Measurements from ENCODE around the gene SPG11.
"Not testable (repeated sequence)": the region's sequence is repeated elsewhere in the genome, so short reads cannot be mapped to it uniquely, and the experiment has no call there.

SPG11 gene

GRCh38 chr15:44536302-44536961, 127.0 kb downstream of the SPG11 start:
- Histone ChIP-seq H3K27ac (ENCODE audit: low read depth, low read length) (peak overlapping the region; percentile 99), H3K9ac (ENCODE audit: low read depth, low read length) (peak overlapping the region; percentile 88), H3K36me3 (ENCODE audit: control insufficient read depth, insufficient read depth, low read length) (peaks cover 25% of the 10 kb centered on the region), H3K27me3 (ENCODE audit: control insufficient read depth, insufficient read depth, low read length) (no peaks in the 10 kb centered on the region), H3K4me3 (ENCODE audit: low read depth, low read length) (peak overlapping the region; percentile 89), H3K4me1 (ENCODE audit: control insufficient read depth, insufficient read depth, low read length) (peaks cover 8% of the 10 kb centered on the region), H3K9me3 (ENCODE audit: control insufficient read depth, insufficient read depth, low read length) (no peaks in the 10 kb centered on the region)

- peaks cover 8% of the 10 kb centered on the region for H3K4me1 ChIP-seq (ENCODE audit: control insufficient read depth, insufficient read depth, low read length)
- H3K9me3 ChIP-seq (ENCODE audit: control insufficient read depth, insufficient read depth, low read length): no peaks in the 10 kb centered on the region
- H3K4me3 ChIP-seq (ENCODE audit: low read depth, low read length): peak overlapping the region; percentile 89
- peak overlapping the region; percentile 99 for H3K27ac ChIP-seq (ENCODE audit: low read depth, low read length)
- H3K27me3 ChIP-seq (ENCODE audit: control insufficient read depth, insufficient read depth, low read length): no peaks in the 10 kb centered on the region
- peak overlapping the region; percentile 88 for H3K9ac ChIP-seq (ENCODE audit: low read depth, low read length)
- H3K36me3 ChIP-seq (ENCODE audit: control insufficient read depth, insufficient read depth, low read length): peaks cover 17% of the 10 kb centered on the region
Measured at GRCh38 chr15:44535523-44536301, 127.8 kb downstream of the SPG11 start.

- H3K9me3 ChIP-seq (ENCODE audit: control insufficient read depth, insufficient read depth, low read length): no peaks in the 10 kb centered on the region
- no peak overlapping the region for H3K27ac ChIP-seq (ENCODE audit: low read depth, low read length)
- no peak overlapping the region for H3K4me3 ChIP-seq (ENCODE audit: low read depth, low read length)
Measured at GRCh38 chr15:44535092-44535491, 128.4 kb downstream of the SPG11 start.

GRCh38 chr15:44532689-44533088, 130.8 kb downstream of the SPG11 start:
- no peaks in the 10 kb centered on the region for H3K4me1 ChIP-seq (ENCODE audit: control insufficient read depth, insufficient read depth, low read length)
- no peak overlapping the region for H3K27ac ChIP-seq (ENCODE audit: low read depth, low read length)
- H3K9me3 ChIP-seq (ENCODE audit: control insufficient read depth, insufficient read depth, low read length): no peaks in the 10 kb centered on the region
- peaks cover 9% of the 10 kb centered on the region; the same call in 1 of the 2 replicates for H3K36me3 ChIP-seq (ENCODE audit: control insufficient read depth, insufficient read depth, low read length)
- no peaks in the 10 kb centered on the region for H3K27me3 ChIP-seq (ENCODE audit: control insufficient read depth, insufficient read depth, low read length)
- H3K9ac ChIP-seq (ENCODE audit: low read depth, low read length): no peak overlapping the region
- H3K4me3 ChIP-seq (ENCODE audit: low read depth, low read length): no peak overlapping the region

More at GRCh38 chr15:44535092-44535491, 128.4 kb downstream of the SPG11 start:
- Histone ChIP-seq H3K36me3 (ENCODE audit: control insufficient read depth, insufficient read depth, low read length) (peaks cover 11% of the 10 kb centered on the region), H3K4me1 (ENCODE audit: control insufficient read depth, insufficient read depth, low read length) (peaks cover 8% of the 10 kb centered on the region), H3K27me3 (ENCODE audit: control insufficient read depth, insufficient read depth, low read length) (no peaks in the 10 kb centered on the region), H3K9ac (ENCODE audit: low read depth, low read length) (no peak overlapping the region)

- H3K9ac ChIP-seq (ENCODE audit: low read depth, low read length); H3K4me3 ChIP-seq (ENCODE audit: low read depth, low read length); H3K4me1 ChIP-seq (ENCODE audit: control insufficient read depth, insufficient read depth, low read length); H3K27me3 ChIP-seq (ENCODE audit: control insufficient read depth, insufficient read depth, low read length); H3K9me3 ChIP-seq (ENCODE audit: control insufficient read depth, insufficient read depth, low read length); H3K27ac ChIP-seq (ENCODE audit: low read depth, low read length): not testable (repeated sequence)
- H3K36me3 ChIP-seq (ENCODE audit: control insufficient read depth, insufficient read depth, low read length): peaks cover 13% of the 10 kb centered on the region
Measured at GRCh38 chr15:44532275-44532674, 131.2 kb downstream of the SPG11 start.

- no peak overlapping the region for H3K9ac ChIP-seq (ENCODE audit: low read depth, low read length)
- no peaks in the 10 kb centered on the region for H3K4me1 ChIP-seq (ENCODE audit: control insufficient read depth, insufficient read depth, low read length)
- no peaks in the 10 kb centered on the region for H3K27me3 ChIP-seq (ENCODE audit: control insufficient read depth, insufficient read depth, low read length)
- H3K36me3 ChIP-seq (ENCODE audit: control insufficient read depth, insufficient read depth, low read length): peaks cover 28% of the 10 kb centered on the region
- H3K27ac ChIP-seq (ENCODE audit: low read depth, low read length): no peak overlapping the region
- H3K4me3 ChIP-seq (ENCODE audit: low read depth, low read length): no peak overlapping the region
- H3K9me3 ChIP-seq (ENCODE audit: control insufficient read depth, insufficient read depth, low read length): no peaks in the 10 kb centered on the region
Measured at GRCh38 chr15:44530653-44531052, 132.8 kb downstream of the SPG11 start.

GRCh38 chr15:44529864-44530604, 133.4 kb downstream of the SPG11 start:
- Histone ChIP-seq H3K9me3 (ENCODE audit: control insufficient read depth, insufficient read depth, low read length) (no peaks in the 10 kb centered on the region), H3K4me3 (ENCODE audit: low read depth, low read length) (no peak overlapping the region), H3K4me1 (ENCODE audit: control insufficient read depth, insufficient read depth, low read length) (no peaks in the 10 kb centered on the region), H3K27ac (ENCODE audit: low read depth, low read length) (peak overlapping the region; percentile 8), H3K27me3 (ENCODE audit: control insufficient read depth, insufficient read depth, low read length) (no peaks in the 10 kb centered on the region), H3K36me3 (ENCODE audit: control insufficient read depth, insufficient read depth, low read length) (peaks cover 31% of the 10 kb centered on the region), H3K9ac (ENCODE audit: low read depth, low read length) (no peak overlapping the region)

- Histone ChIP-seq H3K27ac (ENCODE audit: low read depth, low read length) (no peak overlapping the region), H3K4me1 (ENCODE audit: control insufficient read depth, insufficient read depth, low read length) (no peaks in the 10 kb centered on the region), H3K9me3 (ENCODE audit: control insufficient read depth, insufficient read depth, low read length) (no peaks in the 10 kb centered on the region), H3K4me3 (ENCODE audit: low read depth, low read length) (no peak overlapping the region), H3K9ac (ENCODE audit: low read depth, low read length) (no peak overlapping the region), H3K27me3 (ENCODE audit: control insufficient read depth, insufficient read depth, low read length) (no peaks in the 10 kb centered on the region), H3K36me3 (ENCODE audit: control insufficient read depth, insufficient read depth, low read length) (peaks cover 51% of the 10 kb centered on the region)
Measured at GRCh38 chr15:44527241-44527640, 136.2 kb downstream of the SPG11 start.

GRCh38 chr15:44525018-44525417, 138.4 kb downstream of the SPG11 start:
- no peak overlapping the region for H3K27ac ChIP-seq (ENCODE audit: low read depth, low read length)
- peaks cover 68% of the 10 kb centered on the region for H3K36me3 ChIP-seq (ENCODE audit: control insufficient read depth, insufficient read depth, low read length)
- H3K9me3 ChIP-seq (ENCODE audit: control insufficient read depth, insufficient read depth, low read length): no peaks in the 10 kb centered on the region
- no peak overlapping the region for H3K9ac ChIP-seq (ENCODE audit: low read depth, low read length)
- H3K4me3 ChIP-seq (ENCODE audit: low read depth, low read length): no peak overlapping the region
- H3K27me3 ChIP-seq (ENCODE audit: control insufficient read depth, insufficient read depth, low read length): no peaks in the 10 kb centered on the region
- no peaks in the 10 kb centered on the region for H3K4me1 ChIP-seq (ENCODE audit: control insufficient read depth, insufficient read depth, low read length)

- H3K36me3 ChIP-seq (ENCODE audit: control insufficient read depth, insufficient read depth, low read length): peaks cover 84% of the 10 kb centered on the region
- H3K4me3 ChIP-seq (ENCODE audit: low read depth, low read length): no peak overlapping the region
- no peaks in the 10 kb centered on the region for H3K9me3 ChIP-seq (ENCODE audit: control insufficient read depth, insufficient read depth, low read length)
- H3K4me1 ChIP-seq (ENCODE audit: control insufficient read depth, insufficient read depth, low read length): no peaks in the 10 kb centered on the region
- H3K27me3 ChIP-seq (ENCODE audit: control insufficient read depth, insufficient read depth, low read length): no peaks in the 10 kb centered on the region
- no peak overlapping the region for H3K27ac ChIP-seq (ENCODE audit: low read depth, low read length)
- no peak overlapping the region for H3K9ac ChIP-seq (ENCODE audit: low read depth, low read length)
Measured at GRCh38 chr15:44519537-44519936, 143.9 kb downstream of the SPG11 start.

GRCh38 chr15:44516436-44516835, 147.0 kb downstream of the SPG11 start:
- Histone ChIP-seq H3K27ac (ENCODE audit: low read depth, low read length) (no peak overlapping the region), H3K27me3 (ENCODE audit: control insufficient read depth, insufficient read depth, low read length) (no peaks in the 10 kb centered on the region), H3K9me3 (ENCODE audit: control insufficient read depth, insufficient read depth, low read length) (no peaks in the 10 kb centered on the region), H3K9ac (ENCODE audit: low read depth, low read length) (no peak overlapping the region), H3K4me3 (ENCODE audit: low read depth, low read length) (no peak overlapping the region), H3K4me1 (ENCODE audit: control insufficient read depth, insufficient read depth, low read length) (no peaks in the 10 kb centered on the region), H3K36me3 (ENCODE audit: control insufficient read depth, insufficient read depth, low read length) (peaks cover 75% of the 10 kb centered on the region)

All from HUES48 (cell line).